GM13976 (cell line): ENCODE measurements around the gene SPOCK1.

Experiments
- DNase-seq: peaks from one replicate; pipeline ENCODE4 v3.0.0; 2012; ENCODE audit warnings: low spot score
- CTCF ChIP-seq: IDR thresholded peaks from 2 replicates; pipeline ENCODE4 v1.5.1; 2012; ENCODE audit warnings: borderline replicate concordance, mild to moderate bottlenecking; ENCODE audit not compliant: insufficient read depth; ENCODE audit errors: extremely low read depth, missing control alignments, control extremely low read depth
- in situ Hi-C: fragments of 300-500 bp; cut with MboI; formaldehyde crosslinking; loops from one replicate; pipeline ENCODE4 v1.12.0; 2022; ENCODE audit warnings: low sequenced_read_pairs, mixed read lengths, inconsistent platforms; ENCODE audit not compliant: unreplicated experiment

The SPOCK1 gene

GRCh38 chr5:137209232-137209809, 289.8 kb downstream of the SPOCK1 start:
- in situ Hi-C loops, result no loop called here
- DNase-seq, result no peak
- no peak for TF ChIP-seq CTCF

- TF ChIP-seq CTCF, result no peak
- no peak for DNase-seq
- in situ Hi-C loops, result no loop called here
Observed at GRCh38 chr5:137207023-137207760, 291.9 kb downstream of the SPOCK1 start.

- no peak for DNase-seq
- no peak for TF ChIP-seq CTCF
- in situ Hi-C loops, result no loop called here
Observed at GRCh38 chr5:137206030-137206715, 293.0 kb downstream of the SPOCK1 start.

GRCh38 chr5:137205231-137206027, 293.7 kb downstream of the SPOCK1 start:
- in situ Hi-C loops, result no loop called here
- TF ChIP-seq CTCF, result no peak
- no peak for DNase-seq

GRCh38 chr5:137203011-137203632, 296.0 kb downstream of the SPOCK1 start:
- in situ Hi-C loops, result no loop called here
- TF ChIP-seq CTCF, result no peak
- DNase-seq, result no peak

- no peak for TF ChIP-seq CTCF
- in situ Hi-C loops, result no loop called here
- no peak for DNase-seq
Observed at GRCh38 chr5:137201876-137202275, 297.2 kb downstream of the SPOCK1 start.
